ENCODE measurements around the gene USH2A.

The USH2A gene

DNA sequence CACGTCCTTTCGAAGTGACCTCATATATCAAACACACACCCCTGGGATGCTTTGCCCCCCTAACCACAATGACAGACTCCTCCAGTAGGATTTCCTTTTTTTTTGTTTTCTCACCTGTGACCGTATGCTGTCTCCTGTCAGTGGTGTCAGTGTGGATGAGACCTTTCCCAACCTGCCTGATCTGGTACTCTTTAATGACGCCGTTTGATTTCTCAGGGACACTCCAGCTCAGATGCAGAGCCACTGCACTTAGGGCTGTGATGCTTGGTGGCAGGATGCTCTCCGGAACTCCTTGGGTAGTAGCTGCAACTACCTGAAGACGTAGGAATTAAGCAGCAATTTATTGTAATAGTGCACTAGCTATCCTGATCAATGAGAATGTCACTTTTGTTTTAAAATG, 643.5 kb downstream of the USH2A start:
- no peak for DNase-seq (ENCODE audit: low spot score)

GRCh38 chr1:215777370-215777925, 645.8 kb downstream of the USH2A start:
- DNase-seq (ENCODE audit: low spot score): no peak

DNA sequence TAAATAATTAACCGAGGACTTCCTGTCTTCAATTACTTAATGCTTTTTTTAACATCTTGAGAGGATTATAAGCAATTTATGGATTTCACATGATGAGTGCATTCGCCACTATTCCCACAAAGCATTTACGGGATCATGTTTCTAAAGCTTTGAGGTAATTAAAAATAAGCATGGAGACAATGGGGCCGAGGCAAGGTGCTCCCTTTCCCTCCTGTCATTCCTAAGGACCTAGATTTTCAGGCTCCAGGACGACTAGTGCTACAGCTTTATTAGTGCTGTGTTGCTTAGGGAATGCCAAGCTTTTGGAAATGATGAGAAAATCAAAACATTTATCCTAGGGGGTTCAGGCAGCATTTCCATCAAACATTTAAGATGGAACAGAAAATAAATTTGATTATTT, 646.9 kb downstream of the USH2A start:
- no peak for DNase-seq (ENCODE audit: low spot score)

- no peak for DNase-seq (ENCODE audit: low spot score)
Observed at GRCh38 chr1:215772151-215772550, 651.1 kb downstream of the USH2A start.

GRCh38 chr1:215768303-215768702, 654.9 kb downstream of the USH2A start:
- no peak for DNase-seq (ENCODE audit: low spot score)

DNA sequence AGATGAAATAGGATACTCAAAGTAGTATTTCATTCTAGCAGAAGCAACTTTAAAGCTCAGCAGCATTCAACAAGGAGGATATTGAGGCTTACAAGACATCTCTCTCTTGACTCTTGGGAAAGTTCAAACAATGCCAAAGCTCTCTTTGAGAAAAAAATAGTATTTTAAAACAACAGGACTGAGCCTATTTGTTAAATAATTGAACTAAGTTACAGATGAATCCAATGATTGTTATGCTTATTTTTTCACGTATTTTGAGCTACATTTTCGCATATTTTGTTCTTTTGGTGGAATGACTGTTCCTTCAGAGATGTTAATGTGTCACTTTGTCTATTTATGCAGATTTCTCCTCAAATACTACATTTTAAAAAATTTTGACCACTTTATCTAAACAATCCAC, 655.5 kb downstream of the USH2A start:
- DNase-seq (ENCODE audit: low spot score): no peak

DNA sequence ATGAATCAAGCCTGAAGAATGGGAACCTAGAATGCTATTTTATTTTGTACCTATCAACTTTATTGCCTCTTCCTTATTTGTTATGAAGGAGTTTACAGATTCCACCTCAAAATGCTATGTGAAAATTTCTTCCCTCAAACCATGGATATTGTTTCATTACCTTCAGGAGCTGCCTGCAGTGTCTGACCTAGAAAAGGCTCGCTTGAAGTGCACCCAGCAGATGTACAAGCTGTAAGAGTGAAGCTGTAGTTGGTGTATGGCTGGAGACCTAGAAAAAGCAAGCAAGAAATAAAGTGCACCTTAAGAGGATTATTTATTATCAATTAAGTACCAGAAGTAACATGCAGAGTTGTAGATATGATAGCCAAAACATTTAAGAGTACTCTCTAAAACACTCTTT, 656.7 kb downstream of the USH2A start:
- DNase-seq (ENCODE audit: low spot score): no peak

GRCh38 chr1:215765833-215766232, 657.4 kb downstream of the USH2A start:
- DNase-seq (ENCODE audit: low spot score): no peak

DNA sequence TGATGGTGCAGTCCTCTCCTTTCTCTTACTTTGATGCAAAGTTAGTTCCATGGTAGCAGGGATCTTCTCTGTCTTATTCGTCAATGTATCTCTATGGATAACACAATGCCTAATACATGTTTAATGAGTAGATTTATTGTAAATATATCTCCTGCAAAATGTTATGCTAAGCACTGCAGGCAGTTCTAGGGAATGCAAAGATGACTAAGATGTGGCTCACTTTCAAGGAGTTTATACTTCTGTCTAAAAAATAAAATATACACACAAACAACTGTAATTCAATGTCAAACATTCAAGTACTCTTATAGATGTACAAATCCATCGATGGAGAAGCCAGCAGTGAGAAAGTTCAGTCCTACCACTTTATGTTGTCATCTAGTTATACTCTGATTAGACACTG, 661.8 kb downstream of the USH2A start:
- no peak for DNase-seq (ENCODE audit: low spot score)

GRCh38 chr1:215754112-215754511, 669.1 kb downstream of the USH2A start:
- no peak for DNase-seq (ENCODE audit: low spot score)

DNA sequence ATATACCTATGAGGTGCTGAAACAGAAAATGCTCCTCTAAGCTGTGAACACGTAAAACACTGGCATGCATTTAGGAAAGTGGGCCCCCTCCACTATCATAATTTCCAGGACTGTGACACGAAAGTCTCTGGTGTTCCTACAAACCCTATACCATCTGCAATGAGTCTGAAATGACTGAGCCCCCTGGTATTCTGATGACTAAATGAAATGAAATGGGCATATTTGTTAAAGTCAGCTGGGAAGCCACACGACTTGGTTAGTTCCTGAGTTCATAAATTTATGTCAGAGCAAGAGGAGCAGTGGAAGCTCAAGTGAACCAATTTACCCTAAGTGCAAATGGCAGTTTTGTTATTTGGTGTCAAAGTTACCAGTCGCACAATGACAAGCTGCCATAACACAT, 673.8 kb downstream of the USH2A start:
- DNase-seq (ENCODE audit: low spot score): no peak

DNA sequence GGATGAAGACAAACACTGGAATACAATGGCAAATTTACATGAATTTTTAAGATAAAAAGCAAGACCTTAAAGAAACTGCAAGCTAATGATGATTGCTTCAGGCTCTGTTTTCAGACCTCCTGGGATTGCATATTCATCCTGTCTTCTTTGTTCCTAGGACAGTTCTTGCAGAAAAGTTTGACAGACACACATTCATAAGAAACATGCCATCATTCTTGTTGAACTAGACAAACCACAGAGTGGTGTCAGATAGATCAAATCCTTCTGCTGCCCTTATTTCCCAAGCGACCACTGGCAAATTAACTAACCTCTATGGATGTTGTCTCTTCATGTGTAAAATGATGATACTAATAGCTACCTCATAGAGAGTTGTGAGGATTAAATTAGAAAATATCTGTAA, 674.8 kb downstream of the USH2A start:
- no peak for DNase-seq (ENCODE audit: low spot score)

GRCh38 chr1:215744419-215744818, 678.8 kb downstream of the USH2A start:
- DNase-seq (ENCODE audit: low spot score): no peak

DNA sequence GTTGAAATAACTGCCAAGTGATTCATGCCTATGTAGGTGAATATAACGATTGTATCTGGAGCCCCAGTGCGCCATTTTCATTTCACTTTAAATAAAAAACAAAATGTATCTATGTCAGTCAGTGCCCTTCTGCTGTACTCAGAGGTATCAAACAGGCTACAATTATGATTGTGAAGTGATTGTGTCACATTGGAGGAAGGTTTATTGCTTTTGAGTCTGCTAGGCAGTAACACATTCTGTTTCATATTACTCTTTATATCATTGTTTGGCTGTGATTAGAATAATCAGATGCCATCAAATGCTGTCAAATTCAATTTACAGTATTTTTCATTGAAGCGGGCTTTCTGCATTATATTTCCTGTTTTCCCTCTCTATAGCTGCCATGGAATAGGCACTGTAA, 684.2 kb downstream of the USH2A start:
- DNase-seq (ENCODE audit: low spot score): no peak

DNA sequence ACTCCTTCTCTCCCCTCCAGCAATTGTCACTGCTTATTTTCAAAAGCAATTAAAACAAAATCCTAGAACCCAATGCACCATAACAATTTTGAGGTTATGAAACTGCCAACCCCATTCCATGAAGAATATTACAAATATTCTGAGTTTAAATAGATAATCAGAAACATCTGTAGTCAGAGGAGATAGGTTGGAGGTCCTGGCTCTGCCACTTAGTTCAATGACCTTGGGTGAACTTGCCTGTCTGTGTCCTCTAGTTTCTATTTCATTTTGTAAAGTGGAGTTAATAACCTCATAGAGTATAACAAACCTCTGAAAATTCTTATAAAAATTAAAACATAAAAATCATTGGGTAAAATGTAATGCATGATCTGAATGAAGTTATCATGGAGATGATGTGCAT, 691.5 kb downstream of the USH2A start:
- no peak for DNase-seq (ENCODE audit: low spot score)

DNA sequence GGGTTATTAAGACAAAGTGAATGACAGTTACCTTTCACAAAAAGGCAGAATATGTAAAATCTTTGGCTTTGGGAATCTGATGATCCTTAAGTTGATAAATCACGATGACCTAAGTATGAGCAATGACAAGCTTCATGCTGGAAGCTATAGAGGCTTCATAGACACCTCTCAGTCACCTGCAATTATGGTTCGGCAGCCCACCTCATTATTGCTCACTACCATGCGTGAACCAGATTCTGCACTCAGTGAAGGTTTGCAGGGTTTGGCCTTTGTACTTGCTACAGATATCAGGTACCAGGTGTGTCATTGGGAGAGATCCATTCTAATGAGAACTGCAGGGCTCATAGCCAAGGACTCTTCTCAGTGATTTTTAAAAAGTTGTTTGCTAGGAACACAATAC, 692.6 kb downstream of the USH2A start:
- DNase-seq (ENCODE audit: low spot score): no peak

DNA sequence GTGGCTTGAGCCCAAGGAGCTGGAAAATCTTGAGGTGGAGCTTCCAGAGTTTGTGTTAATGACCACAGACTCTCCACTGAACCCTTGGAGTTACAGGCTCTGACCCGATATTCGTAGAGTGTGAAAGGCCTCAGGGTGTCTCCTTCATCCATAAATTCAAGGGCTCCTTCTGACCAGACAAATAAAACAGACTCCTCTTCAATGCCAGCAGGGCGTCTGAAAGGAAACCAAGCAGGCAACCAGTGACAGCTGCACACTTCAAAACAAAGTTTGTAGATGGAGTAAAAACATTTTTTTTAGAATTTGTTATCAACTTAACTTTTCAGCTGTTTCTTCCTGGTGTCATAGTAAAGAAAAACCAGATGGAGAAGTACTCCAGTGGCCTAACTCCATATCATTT, 695.1 kb downstream of the USH2A start:
- no peak for DNase-seq (ENCODE audit: low spot score)

DNA sequence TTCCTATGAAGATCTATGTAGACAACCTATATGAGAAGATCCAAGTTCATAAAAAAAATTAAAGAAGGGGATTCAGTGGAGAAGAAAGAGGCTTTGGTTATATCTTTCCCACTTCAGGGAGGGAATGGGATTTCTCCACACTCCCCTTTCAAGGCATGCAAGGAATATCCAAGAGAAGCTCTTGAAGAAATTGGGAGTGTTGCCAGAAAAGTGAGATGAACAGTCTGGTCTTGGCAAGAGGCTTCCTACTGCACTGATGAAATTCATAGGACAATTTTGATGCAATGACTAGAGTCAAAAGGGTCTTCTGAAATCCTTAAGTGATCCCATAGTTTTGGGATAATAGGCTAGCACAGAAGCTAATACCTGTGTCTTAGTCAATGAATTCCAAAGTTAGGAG, 703.1 kb downstream of the USH2A start:
- DNase-seq (ENCODE audit: low spot score): no peak

GRCh38 chr1:215719552-215719951, 703.7 kb downstream of the USH2A start:
- no peak for DNase-seq (ENCODE audit: low spot score)

DNA sequence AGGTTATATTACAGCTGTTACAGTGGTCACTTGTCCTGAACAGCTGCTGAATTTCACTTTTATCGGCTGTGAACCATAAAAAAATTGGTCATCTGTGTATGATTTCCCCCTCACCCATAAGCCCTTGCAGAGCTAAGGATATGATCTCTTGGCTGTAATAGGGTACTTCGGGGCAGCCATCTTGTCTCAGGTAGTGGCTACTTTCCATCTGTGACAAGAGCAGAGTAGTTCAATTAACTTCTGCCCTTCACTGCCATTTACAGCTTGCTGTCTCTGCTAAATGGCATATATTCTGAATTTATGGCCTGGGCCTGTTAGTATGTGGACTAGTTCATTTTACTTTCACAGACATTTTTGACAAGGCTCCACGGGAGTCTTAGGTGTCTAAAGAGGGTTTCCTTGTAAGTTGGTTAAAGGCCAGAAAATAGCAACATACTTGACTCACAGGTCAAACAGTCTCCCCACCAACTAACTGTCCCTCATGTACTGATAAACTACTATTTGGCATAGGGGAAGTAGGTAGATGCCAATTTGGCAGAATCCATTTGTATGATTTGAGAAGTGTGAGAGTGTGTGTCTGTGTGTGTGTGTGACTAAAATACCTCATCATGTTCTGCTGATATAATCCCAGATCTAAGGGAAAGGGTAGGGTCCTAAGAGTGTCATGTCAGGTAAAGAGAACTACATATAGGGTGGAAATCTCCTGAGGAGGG, 704.5 kb downstream of the USH2A start:
- no peak for DNase-seq (ENCODE audit: low spot score)

DNA sequence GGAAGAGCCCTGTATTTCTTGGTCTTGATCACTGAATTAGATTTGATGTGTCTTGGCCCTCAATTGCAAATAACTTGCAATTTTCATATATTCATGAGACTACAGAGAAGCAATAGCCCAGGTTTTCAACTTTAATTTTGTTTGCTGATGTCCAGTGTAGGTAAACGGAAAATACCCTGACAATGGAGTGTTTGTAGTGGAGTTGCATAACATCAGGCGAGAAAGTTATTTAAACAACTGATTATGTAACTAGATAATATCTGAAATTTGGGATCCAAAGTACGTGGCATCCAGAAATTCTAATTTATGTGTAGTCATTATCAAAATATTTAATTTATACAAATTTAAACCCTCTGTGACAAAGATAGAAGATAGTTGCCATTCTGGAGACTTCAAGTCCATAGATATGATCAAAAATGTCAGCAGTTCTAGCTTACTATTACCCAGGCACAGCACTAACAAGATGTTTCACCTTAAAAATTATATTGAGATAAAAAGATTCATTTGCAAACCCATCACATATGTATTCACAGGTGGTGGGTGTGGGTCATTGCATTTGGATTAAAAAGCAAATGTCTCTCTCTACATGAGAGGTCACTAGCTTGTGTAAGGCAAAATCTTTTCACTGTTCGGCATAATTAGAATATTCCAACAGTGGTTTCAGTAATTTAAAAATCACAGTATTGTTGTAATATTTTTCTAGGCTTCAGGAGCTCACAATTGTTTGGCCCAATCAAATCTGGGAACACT, 705.4 kb downstream of the USH2A start:
- DNase-seq (ENCODE audit: low spot score): no peak

GRCh38 chr1:215710899-215711225, 712.4 kb downstream of the USH2A start:
- no peak for DNase-seq (ENCODE audit: low spot score)

DNA sequence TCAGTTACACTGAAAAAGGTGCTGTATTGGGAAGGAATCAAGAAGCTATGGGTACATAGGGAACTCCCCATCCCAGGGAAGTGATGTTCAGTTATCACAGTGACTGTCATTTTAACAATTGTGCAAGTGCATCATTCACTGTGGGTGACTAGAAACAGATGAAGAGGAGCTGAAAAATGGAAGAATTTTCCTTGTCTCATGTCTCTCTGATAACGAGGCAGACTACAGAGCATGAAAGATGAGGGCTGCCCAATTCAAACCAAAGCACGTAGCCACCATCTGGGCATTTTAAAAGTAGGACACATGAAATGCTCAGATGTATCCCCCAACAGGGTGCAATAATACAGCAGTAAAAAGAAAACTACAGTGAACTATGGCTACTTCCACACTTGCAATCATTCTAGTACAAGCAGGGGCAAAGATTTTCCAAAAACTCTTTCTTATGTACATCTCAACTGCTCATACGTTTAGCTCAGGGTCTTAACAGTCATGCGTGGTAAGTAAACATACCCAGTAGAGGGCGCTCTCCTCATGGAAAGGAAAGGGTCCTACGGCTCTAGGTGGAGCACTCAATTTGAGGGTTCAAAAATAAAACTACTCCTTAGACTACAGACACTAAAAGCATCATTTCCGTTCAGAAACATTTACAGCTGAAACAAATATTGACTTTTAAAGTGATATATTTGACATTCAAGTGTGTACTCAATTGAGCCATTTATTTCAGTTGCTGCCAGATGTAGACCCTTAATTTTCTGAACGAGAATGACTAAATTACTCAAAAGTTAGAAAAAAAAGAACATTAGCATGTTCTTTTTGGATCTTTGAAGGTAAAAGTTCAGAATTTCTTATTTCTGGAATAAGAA, 713.0 kb downstream of the USH2A start:
- no peak for DNase-seq (ENCODE audit: low spot score)

All from putamen (tissue), 1 donor.